Progenitor cell of endocrine pancreas (in vitro differentiated cells): Measurements from ENCODE around the gene NR5A2. TPM values are rescaled to one million over a fixed set of nuclear protein-coding genes. Genes with fewer than 3 reads are reported as not detected.

ENCODE experiments used
- DNase-seq: peaks from one replicate; pipeline ENCODE4 v3.0.0; 2021; ENCODE audit warnings: low spot score; ENCODE audit not compliant: unreplicated experiment
- H3K27ac Mint-ChIP-seq: 2 replicates; pipeline ENCODE4 v1.8.0; 2021; ENCODE audit warnings: mild to moderate bottlenecking, moderate library complexity, mixed read lengths
- H3K27me3 Mint-ChIP-seq: 2 replicates; pipeline ENCODE4 v1.8.0; 2021; ENCODE audit warnings: mixed read lengths
- H3K36me3 Mint-ChIP-seq: 2 replicates; pipeline ENCODE4 v1.8.0; 2022; ENCODE audit warnings: mixed read lengths; ENCODE audit not compliant: insufficient read depth
- H3K4me1 Mint-ChIP-seq: 2 replicates; pipeline ENCODE4 v1.8.0; 2021; ENCODE audit warnings: low read depth, mixed read lengths
- H3K4me3 Mint-ChIP-seq: 2 replicates; pipeline ENCODE4 v1.8.0; 2021; ENCODE audit warnings: low read depth, mild to moderate bottlenecking, moderate library complexity, mixed read lengths
- H3K9me3 Mint-ChIP-seq: 2 replicates; pipeline ENCODE4 v1.8.0; 2021; ENCODE audit warnings: low read depth, mixed read lengths
- CTCF ChIP-seq: fragments of 200-600 bp; sonication (generic); IDR thresholded peaks from one replicate; pipeline ENCODE4 v1.5.0; 2021; ENCODE audit warnings: antibody characterized with exemption, mild to moderate bottlenecking; ENCODE audit not compliant: unreplicated experiment
- long read RNA-seq: library from polyadenylated mRNA; unstranded; transcript quantifications from one replicate; pipeline ENCODE4 v2.0.0, GENCODE V29; 2020
- total RNA-seq: library from RNA; stranded (reverse); gene quantifications from 2 replicates; pipeline ENCODE4 v1.2.1, GENCODE V29; 2021

Gene NR5A2
- total RNA-seq, result 23.2 and 29.1 TPM in 2 replicates
- long read RNA-seq, full-length matches to known transcripts, result 19 of 57 reads
- long read RNA-seq, partial matches to known transcripts, result 20 of 57 reads
- long read RNA-seq, other reads (novel, unspliced or antisense), result 18 of 57 reads

- no peak for TF ChIP-seq CTCF
- Mint-ChIP-seq H3K4me3 (peak within 1 kb of the TSS; percentile 86), H3K9me3 (no peaks in the 10 kb centered on the region), H3K27ac (peak within 1 kb of the TSS; percentile 94), H3K27me3 (peaks cover 6% of the 10 kb centered on the region), H3K4me1 (peaks cover 31% of the 10 kb centered on the region), H3K36me3 (peaks cover 2% of the 10 kb centered on the region)
- DNase-seq, result no peak
Measured at GRCh38 chr1:200027264-200027823, at the start of gene NR5A2. NR5A2 (plus strand) TSS chr1:200027710; CDS start chr1:200027848, 138 bp downstream.

- Mint-ChIP-seq H3K27ac (no peak overlapping the region), H3K36me3 (no peaks in the 10 kb centered on the region), H3K4me3 (no peak overlapping the region)
Measured at GRCh38 chr1:199978408-199978940, 49.0 kb upstream of the NR5A2 start.

GRCh38 chr1:199979071-199979470 lies 48.4 kb upstream of the NR5A2 start:
- Mint-ChIP-seq H3K4me1 (peaks cover 11% of the 10 kb centered on the region), H3K36me3 (no peaks in the 10 kb centered on the region), H3K9me3 (no peaks in the 10 kb centered on the region), H3K27me3 (peaks cover 5% of the 10 kb centered on the region), H3K27ac (no peak overlapping the region), H3K4me3 (no peak overlapping the region)
- no peak for TF ChIP-seq CTCF
- DNase-seq, result no peak

More at GRCh38 chr1:199978408-199978940, 49.0 kb upstream of the NR5A2 start:
- peaks cover 11% of the 10 kb centered on the region for H3K4me1 Mint-ChIP-seq
- no peaks in the 10 kb centered on the region for H3K9me3 Mint-ChIP-seq
- TF ChIP-seq CTCF, result no peak
- H3K27me3 Mint-ChIP-seq, result peaks cover 9% of the 10 kb centered on the region
- DNase-seq, result no peak

- Mint-ChIP-seq H3K4me1 (peaks cover 10% of the 10 kb centered on the region), H3K27me3 (no peaks in the 10 kb centered on the region), H3K36me3 (no peaks in the 10 kb centered on the region), H3K9me3 (no peaks in the 10 kb centered on the region), H3K4me3 (no peak overlapping the region), H3K27ac (no peak overlapping the region)
- TF ChIP-seq CTCF, result no peak
- DNase-seq, result no peak
Measured at GRCh38 chr1:199981584-199981983, 45.9 kb upstream of the NR5A2 start.

- Mint-ChIP-seq H3K4me3 (no peak overlapping the region), H3K36me3 (no peaks in the 10 kb centered on the region), H3K27me3 (no peaks in the 10 kb centered on the region), H3K27ac (peak overlapping the region; percentile 22), H3K9me3 (no peaks in the 10 kb centered on the region), H3K4me1 (peaks cover 5% of the 10 kb centered on the region)
- no peak for TF ChIP-seq CTCF
- DNase-seq, result no peak
Measured at GRCh38 chr1:199982606-199983005, 44.9 kb upstream of the NR5A2 start.
